A549 (cell line): Measurements from ENCODE around the gene PLAGL2.

Source experiments
- CBX2 ChIP-seq: fragments of 200-600 bp; sonication (generic); IDR thresholded peaks from 2 replicates; pipeline ENCODE4 v1.6.1; 2016; ENCODE audit warnings: low read depth, mild to moderate bottlenecking, borderline replicate concordance
- CTCF ChIP-seq: fragments of >200 bp; sonication (Bioruptor Twin); formaldehyde crosslinking; IDR thresholded peaks from 3 replicates; pipeline ENCODE4 v1.5.1; 2016
- EHMT2 ChIP-seq: fragments of 200-600 bp; sonication (generic); IDR thresholded peaks from 2 replicates; pipeline ENCODE4 v1.6.1; 2016; ENCODE audit warnings: antibody characterized with exemption, low read depth, mild to moderate bottlenecking, moderate library complexity
- MAFK ChIP-seq: fragments of 450-650 bp; IDR thresholded peaks from 2 replicates; pipeline ENCODE4 v1.6.1; 2014; ENCODE audit not compliant: partially characterized antibody
- MAX ChIP-seq: IDR thresholded peaks from 2 replicates; pipeline ENCODE4 v1.6.1; 2012
- POLR2A ChIP-seq: IDR thresholded peaks from 2 replicates; pipeline ENCODE4 v1.6.1; 2012; ENCODE audit warnings: mild to moderate bottlenecking, low read length
- REST ChIP-seq: fragments of 200-600 bp; sonication (generic); IDR thresholded peaks from 2 replicates; pipeline ENCODE4 v1.6.1; 2016; ENCODE audit warnings: antibody characterized with exemption, mild to moderate bottlenecking, moderate library complexity
- RFX5 ChIP-seq: fragments of 450-650 bp; IDR thresholded peaks from 2 replicates; pipeline ENCODE4 v1.7.1; 2014; ENCODE audit warnings: antibody characterized with exemption, mild to moderate bottlenecking, moderate library complexity

- TF ChIP-seq CTCF (no peak), POLR2A (no peak), REST (no peak), MAFK (no peak), RFX5 (no peak), EHMT2 (no peak), MAX (no peak), CBX2 (no peak)
Measured at GRCh38 chr20:32168184-32168910, 39.2 kb downstream of the PLAGL2 start.
